HG03108 (cell line): ENCODE measurements around the gene FAM24B.
"Not testable (repeated sequence)": the region's sequence is repeated elsewhere in the genome, so short reads cannot be mapped to it uniquely, and the experiment has no call there.

ENCODE experiments used
- ATAC-seq: cut with Tn5 transposase; IDR thresholded peaks from one replicate; pipeline ENCODE4 v1.9.1; 2021; ENCODE audit warnings: moderate library complexity; ENCODE audit not compliant: unreplicated experiment

The FAM24B gene

GRCh38 chr10:122859527-122859926 is 19.9 kb downstream of the FAM24B start:
- no peak for ATAC-seq

GRCh38 chr10:122858042-122858441 is 21.3 kb downstream of the FAM24B start:
- not testable (repeated sequence) for ATAC-seq

- no peak for ATAC-seq
Measured at GRCh38 chr10:122856902-122857301, 22.5 kb downstream of the FAM24B start.

GRCh38 chr10:122855745-122856144 is 23.6 kb downstream of the FAM24B start:
- ATAC-seq = no peak

- no peak for ATAC-seq
Measured at GRCh38 chr10:122854648-122855047, 24.7 kb downstream of the FAM24B start.

- ATAC-seq = no peak
Measured at GRCh38 chr10:122853665-122854313, 25.6 kb downstream of the FAM24B start.

- ATAC-seq = no peak
Measured at GRCh38 chr10:122852261-122852660, 27.1 kb downstream of the FAM24B start.

- ATAC-seq = no peak
Measured at GRCh38 chr10:122850705-122851640, 28.4 kb downstream of the FAM24B start.

- no peak for ATAC-seq
Measured at GRCh38 chr10:122849900-122850605, 29.3 kb downstream of the FAM24B start.

GRCh38 chr10:122849090-122849489 is 30.3 kb downstream of the FAM24B start:
- no peak for ATAC-seq

GRCh38 chr10:122847782-122848604 is 31.4 kb downstream of the FAM24B start:
- no peak for ATAC-seq

- ATAC-seq = no peak
Measured at GRCh38 chr10:122845783-122846332, 33.5 kb downstream of the FAM24B start, which contains the start of gene CUZD1. Gene CUZD1, minus strand, starts transcription at chr10:122845857. Its CDS starts 14 bp downstream, at chr10:122845843.

GRCh38 chr10:122844146-122844545 is 35.2 kb downstream of the FAM24B start:
- ATAC-seq = no peak

GRCh38 chr10:122841569-122841968 is 37.8 kb downstream of the FAM24B start:
- no peak for ATAC-seq

- no peak for ATAC-seq
Measured at GRCh38 chr10:122839505-122839904, 39.9 kb downstream of the FAM24B start.

GRCh38 chr10:122838880-122839279 is 40.5 kb downstream of the FAM24B start:
- no peak for ATAC-seq

GRCh38 chr10:122835908-122836307 is 43.5 kb downstream of the FAM24B start:
- ATAC-seq = no peak

GRCh38 chr10:122830965-122831353 is 48.4 kb downstream of the FAM24B start:
- no peak for ATAC-seq

GRCh38 chr10:122830273-122830964 is 49.0 kb downstream of the FAM24B start:
- ATAC-seq = no peak

- no peak for ATAC-seq
Measured at GRCh38 chr10:122829454-122829853, 49.9 kb downstream of the FAM24B start.
